ENCODE results near the gene PDLIM7.

Gene PDLIM7

DNA sequence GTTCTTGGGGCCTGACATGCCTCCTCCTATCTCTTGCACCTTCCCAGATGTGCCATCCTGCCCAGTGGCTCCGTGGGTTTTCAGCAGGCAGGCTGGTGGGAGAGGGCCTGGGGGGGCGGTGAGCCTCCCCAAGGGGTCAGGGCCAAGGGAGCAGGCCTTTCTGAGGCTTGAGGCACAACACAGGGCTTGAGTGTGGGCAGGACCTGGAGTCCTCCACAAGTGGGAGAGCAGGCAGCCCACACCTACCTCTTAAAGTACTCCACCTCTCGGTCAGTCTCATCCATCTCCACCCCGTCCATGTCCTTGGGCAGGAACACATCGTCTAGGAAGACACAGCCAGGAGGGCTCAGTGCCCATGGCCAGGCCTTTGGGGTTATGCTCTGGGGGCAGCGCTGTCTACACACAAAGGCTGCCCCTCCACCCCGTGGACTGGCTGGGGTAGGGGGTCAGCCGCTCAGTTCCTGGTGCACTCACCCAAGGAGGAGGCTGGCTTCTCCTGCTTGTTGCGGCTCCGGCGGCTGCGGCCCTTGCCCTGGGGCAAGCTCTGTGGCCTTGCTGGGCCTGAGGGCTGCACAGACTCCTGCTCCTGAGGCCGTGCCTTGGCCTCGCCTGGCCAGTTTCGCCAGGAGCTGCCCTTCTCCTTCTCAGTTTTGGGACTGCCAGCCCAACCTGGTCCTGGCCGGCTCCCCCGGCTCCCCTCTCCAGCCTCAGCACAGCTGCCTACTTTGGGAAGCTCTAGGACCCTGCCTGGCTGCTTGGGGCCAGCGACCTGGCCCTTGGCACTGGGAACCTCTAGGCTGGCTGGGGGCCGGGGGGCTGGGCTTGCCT lies 26.5 kb upstream of the PDLIM7 start:
- DNase-seq = no peak

DNA sequence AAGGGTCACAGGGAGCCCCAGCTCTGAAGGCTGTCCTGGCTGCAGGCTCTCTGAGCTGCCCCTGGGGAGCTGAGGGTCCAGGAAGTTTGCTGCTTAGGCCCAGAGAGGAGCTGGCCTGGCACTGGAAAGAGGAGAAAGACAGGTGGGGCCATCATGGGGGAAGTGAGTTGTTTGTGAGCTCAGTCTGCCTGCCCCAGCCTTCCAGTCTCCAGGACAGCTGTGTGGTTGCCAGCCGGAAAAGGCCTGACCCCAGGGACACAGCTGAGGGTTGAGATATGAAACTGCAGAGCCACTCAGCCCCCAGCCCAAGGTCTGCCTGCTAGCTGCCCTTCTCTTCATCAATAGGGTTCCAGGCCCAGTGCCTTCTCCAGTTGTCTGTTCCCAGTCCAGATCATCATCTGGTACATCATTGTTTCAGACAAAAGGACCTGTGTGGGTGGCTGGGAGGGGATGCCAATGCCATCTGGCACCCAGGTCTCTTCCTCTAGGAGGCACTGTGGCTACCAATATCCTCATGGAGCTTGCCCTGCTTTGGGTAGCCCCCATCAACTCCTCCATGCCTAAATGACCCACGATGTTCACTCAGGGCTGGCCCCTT lies 23.6 kb upstream of the PDLIM7 start:
- no peak for DNase-seq

DNA sequence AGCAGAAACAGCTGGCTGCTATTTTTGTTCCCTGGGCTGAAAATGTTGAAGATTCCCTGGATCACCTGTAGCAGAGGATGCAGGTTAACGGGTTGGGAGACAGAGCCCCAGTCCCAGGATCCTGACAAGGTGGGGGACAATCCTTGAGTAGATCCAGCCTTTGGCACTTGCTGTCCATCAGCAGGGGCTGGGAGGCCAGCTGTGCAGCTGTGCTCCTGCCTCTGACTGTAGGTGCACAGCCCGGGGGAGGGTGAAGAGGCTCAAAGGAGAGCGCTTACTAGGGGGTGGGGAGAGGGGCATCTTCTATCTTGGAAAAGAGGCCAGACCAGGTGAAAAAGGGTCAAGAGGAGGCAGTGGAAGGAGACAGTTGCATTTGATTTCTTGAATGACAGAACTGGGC lies 22.9 kb upstream of the PDLIM7 start:
- no peak for DNase-seq

DNA sequence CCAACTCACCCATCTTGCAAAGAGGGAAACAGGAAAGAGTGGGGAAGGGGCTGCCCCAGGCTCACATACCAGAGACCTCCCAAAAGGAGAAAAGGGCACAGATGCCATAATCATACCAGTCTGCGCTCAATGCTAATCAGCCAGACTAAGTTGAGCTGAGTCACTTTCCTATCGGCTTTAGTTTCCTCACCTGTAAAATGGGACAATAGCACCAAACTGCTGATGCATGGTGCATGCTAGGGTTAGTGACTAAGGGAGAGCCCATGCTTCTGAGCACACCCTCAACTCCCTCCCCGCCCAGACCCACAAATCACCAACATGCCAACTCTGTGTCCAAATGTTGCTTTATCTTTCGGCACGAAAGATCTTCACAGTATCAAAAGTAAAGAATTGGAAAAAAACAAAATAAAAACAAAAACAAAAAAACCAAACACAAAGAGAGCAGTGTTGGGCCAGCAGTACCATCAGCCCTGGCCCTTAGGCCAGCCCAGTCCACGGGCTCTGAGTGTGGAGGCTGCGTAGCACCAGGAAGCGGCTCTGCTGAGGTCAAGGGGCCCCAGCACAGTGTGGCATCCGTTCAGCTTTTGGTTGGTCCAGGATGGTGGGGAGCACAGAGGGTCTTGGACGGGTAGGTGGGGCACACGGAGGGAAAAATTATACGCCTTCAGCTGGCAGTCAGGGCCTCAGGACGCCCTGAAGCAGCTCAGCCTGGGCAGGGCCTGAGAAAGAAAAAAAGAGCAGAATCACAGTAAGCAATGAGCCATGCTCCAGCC lies 22.2 kb upstream of the PDLIM7 start:
- DNase-seq = no peak

DNA sequence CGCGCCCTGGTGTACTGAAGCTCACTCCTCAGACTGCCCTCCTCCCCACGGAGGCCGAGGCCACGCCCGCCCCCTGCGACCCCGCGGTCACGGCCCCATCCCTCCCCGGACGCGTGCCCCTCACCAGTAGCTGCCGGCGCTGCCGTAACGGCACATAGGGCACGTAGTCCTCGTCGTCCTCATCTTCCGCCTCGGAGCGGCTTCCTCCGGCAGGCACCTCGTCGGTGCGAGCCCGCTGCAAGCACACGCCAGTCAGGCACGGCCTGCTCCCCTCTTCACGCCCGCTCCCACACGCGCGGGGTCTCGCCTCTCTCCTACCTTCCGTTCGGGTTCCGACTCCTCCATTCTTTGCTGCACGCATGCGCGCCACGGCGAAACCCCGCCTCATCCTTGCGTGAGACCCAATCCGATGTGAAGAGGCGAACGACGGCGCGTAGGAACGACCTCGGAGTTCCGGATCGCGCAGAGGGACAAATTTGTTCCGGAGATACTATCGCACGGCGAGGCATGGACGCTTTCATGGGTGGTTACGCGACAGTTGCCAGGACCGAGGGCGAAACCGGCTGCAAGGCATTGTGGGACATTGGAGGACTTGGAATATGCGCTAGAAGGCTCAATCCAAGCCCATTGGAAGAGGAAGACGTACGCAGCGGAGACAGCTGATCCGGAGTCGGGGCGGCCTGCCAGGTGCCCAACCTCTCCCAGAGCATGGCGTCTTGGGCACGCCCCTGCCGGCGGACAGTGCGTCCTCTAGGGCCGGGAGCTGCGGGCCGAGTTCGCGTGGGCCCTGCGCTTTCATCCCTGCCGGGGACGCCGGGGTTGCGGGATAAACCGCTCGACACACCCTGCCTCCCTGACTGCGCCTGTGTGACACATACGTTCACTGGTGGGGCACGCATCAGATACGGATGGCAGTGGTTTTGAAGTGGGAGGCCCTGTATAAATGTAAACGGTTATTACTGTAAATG lies 19.5 kb upstream of the PDLIM7 start, which contains the start of gene DDX41:
TSS of gene DDX41 (minus strand) at position 361 of the 968 bp plus-strand sequence. CDS start at position 345, 16 bp downstream.
- DNase-seq = peak; percentile 99

DNA sequence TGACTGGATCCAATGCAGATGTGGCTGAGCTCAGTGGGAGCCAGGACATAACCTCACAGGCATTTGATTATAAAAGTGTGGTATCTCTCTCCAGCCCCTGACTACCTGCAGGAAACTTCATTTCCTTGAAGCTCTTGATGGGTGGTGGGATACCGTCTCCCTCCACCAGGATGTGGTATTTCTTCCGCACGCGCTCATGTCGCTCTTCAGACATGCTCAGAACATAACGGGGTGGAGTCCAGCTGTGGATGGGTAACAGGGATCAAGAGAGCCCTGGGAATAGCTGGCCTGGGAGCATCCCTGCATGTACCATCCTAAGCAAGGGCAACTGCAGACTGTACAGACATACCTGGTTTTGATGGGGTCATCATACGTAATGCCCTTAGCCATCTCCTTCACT lies 18.2 kb upstream of the PDLIM7 start:
- DNase-seq = no peak

DNA sequence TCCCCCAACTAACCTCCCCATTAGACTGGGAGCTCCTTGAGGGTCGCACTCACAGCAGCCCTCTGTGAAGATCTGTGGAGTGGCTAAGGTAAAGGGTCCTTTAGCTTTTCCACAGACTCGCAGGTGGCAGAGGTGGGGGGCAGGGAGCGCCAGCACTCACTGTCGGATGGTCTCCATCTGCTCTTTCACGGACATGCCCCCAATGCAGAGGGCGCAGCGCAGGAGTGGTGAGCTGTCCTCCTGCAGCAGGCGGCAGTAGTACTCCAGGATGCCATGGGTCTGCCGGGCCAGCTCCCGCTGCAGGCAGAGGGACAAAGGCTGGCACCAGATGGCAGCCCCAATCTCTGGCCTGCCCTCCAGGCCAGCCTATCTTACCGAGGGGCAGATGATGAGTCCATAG lies 17.1 kb upstream of the PDLIM7 start:
- DNase-seq = no peak

DNA sequence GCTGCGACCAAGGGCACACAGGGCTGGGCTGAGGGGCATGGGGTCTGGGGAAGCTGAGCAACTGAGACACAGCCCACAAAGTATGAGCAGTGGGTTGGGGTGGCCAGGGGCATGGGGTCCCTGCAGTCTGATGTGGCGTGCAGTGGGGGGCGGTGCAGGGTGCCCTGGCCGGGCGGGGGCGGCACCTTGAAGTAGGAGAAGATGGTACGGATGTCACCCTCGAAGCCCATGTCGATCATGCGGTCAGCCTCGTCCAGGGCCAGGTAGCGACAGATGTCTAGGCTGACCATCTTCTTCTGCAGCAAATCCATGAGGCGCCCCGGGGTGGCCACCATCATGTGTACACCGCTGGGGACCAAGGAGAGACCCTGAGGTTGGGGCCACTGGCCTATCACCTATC lies 16.1 kb upstream of the PDLIM7 start:
- no peak for DNase-seq

DNA sequence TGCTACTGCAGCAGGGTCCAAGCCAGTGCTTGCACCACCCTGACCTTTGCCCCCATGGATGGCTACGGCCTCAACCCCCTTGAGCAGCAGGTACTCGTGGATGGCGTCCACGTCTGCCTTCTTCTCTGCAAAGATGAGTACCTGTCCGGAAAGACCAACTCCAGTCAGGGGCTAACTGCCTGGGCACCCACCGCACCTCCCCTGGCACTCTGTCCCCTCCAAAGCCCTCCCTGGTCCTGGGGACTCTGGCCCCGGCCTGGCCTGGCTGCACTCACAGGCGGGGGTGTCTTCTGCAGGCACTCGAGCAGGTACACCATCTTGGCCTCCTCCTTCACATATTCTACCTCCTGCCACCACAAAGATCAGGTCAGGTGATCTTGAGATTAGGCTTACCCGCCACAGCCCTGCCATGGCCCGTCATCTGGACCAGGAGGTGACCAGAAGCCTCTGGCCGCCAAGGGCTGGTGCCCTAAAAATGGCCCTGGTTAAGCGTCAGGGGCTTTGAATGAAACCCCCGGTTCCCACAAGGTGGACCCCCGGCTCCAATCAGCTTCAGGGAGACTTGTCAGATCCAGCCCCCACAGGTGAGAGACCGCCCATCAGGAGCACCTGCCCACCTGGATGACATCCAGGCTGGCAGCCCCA lies 15.5 kb upstream of the PDLIM7 start:
- DNase-seq = no peak

DNA sequence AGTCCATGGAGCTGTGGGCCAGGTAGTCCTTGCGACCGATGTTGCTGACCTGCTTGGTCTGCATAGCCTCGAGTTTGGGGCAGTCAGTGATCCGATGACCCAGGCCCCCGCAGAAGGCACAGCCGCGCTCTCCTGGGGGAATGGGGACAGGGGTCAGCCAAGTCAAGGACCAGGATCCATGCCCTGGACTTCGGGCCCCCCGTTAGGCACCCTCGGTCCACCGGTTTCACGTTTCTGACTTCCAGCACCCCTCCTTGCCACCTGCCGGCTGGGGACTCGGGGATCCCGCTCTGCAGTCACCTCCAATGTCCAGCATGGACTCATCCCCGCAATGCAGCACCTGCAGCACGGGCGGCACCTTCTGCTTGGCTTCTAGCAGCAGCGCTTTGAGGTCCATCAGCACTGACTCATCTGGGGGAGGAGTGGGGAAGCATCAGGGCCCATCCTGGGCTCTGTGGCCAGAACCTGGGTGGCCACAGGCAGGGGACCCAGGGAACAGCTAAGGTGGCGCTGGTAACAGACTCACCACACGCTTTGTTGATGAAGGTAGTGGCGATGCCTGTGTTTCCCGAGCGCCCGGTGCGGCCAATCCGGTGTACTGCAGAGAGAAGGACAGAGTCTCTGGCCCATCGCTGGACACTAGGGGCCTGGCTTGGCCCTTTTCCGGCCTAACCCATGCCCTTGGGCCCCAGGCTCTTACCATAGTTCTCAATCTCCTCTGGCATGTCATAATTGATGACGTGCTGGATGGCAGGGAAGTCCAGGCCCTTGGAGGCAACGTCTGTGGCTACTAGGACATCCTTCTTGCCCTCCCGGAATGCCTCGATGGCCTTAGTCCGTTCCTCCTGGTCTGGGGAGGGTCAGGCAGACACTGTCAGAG lies 14.6 kb upstream of the PDLIM7 start:
- no peak for DNase-seq

DNA sequence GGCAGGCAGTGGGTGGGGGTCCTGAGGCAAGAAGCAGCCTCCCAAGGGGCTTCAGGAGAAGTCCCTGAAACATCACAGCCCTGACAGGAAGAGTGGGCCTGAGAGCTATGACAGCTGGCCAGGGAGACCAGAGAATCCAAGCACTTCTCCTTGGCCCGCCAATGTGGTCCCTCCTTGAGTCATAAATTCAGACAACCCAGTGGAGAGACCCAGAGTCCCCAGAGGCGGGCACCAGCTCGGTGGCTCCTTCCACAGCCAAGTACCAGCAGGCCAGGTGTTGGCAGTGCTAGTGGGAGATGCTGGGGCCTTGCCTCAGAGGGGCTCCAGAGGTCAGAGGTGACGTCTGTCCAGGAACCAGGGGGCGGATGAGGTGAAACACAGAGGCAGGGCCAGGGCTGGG lies 13.8 kb upstream of the PDLIM7 start:
- no peak for DNase-seq

DNA sequence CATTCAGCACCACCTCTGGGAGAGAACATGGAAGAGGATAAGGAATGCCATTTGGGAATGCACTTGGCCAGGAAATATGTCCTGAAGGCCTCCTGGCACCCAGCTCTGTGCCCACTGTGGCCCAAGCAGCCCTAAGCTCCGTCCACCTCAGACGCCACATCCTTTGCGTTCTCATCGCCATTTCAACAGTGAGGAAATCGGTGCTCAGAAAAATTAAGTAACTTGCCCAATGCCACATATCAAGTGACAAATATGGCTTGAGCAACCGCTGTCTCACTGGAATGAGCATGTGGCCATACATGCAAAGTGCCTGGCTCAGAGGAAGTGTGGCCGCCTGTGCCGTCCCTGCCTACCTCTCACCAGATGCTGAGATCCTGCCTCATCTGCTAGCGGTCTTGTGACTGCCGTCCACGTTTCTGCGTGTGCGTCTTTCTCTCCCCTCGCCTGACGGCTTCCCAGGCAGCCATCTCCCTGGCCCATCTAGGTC lies 13.2 kb upstream of the PDLIM7 start:
- no peak for DNase-seq

DNA sequence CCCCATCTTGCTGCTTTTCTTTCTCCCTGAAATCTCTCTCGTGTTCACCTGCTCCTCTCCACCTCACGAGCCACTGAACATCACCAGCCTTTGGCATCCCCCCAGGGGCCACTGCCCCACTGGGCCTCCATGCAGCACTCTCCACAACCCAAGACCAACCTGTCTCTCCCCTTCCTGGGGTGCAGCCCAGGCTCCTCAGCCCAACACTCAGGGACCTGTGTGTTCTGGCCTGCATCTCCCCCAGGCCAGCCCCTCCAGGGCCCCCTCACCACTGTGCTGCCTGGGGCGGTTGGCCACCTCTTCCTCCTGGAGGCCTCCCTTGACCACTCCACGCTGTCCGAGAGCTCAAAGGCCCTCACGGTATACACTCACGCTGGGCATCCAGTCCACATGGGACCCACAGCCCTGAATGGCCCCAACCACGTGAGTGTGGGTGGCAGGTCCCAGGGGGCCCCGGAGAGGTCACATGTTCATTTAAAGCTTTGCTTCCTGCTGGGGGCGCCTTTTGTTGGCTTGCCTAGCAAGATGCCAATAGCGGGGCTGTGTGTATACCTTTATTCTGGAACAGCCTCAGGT lies 12.7 kb upstream of the PDLIM7 start:
- DNase-seq = no peak

DNA sequence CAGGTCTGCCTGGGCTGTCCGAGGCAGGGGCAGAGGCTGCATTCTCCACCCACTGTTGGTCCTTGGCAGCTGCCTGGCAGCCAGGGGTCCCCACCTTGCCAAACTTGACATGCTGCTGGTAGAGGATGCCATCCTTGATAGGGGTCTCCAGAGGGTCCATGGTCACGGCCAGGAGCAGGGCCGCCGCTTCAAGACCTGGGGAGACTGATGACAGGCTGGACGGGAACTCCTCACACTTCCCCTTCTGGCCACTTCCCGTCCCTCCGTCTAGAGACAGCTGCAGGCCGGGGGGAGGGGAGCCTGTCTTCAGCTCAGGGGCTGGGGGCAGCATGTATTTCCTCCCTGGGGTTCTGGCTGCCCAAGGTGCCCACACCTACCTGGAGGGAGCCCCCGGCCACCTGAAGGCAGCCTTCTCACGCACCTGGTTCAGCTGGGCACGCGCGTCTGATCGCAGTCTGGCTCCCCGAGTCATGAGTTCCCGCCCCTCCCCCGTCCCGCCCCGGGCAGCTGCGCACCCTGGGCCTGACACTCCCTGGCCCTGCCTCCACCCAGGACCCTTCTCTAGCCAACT lies 12.1 kb upstream of the PDLIM7 start, which contains the start of gene DOK3:
TSS of gene DOK3 (minus strand) at position 446 of the 571 bp plus-strand sequence. CDS start at position 160, 286 bp downstream.
- DNase-seq = no peak

DNA sequence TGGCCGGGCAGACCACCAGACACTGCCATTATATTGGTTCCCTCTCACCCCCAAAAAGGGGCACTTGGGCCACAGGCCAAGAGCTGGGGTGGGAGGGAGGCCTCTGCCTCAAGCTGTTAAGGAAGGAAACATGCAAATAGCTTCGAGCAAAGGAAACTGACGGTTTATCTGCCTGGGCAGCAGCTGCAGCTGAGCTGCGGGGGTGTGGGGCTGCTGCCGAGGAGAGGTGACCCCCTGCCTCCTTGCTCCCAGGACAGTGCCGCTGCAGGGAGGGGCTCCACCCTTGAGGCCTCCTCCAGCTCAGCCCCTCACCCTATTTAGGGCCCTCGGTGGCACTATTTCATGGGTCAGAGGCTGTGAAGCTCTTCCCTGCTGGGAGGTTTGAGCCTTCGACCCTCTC lies 11.4 kb upstream of the PDLIM7 start:
- DNase-seq = no peak

DNA sequence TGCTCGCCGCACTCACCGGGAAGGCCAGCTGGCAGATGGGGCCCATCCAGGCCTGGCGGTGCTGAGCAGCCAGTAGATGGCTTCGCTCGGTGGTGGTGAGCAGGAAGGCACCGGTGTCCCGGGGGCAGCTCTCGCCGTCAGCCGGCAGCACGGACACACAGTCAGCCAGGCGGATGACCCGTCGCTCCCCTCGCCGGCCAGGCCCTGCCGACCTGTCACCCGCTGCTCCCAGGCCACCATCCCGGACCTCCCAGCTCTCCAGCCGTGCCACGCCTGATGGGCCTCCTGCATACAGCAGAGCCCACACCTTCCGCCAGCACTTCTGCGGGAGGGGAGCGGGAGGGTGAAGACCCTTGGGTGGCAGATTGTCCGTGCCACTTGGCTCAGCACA lies 10.8 kb upstream of the PDLIM7 start:
- no peak for DNase-seq

DNA sequence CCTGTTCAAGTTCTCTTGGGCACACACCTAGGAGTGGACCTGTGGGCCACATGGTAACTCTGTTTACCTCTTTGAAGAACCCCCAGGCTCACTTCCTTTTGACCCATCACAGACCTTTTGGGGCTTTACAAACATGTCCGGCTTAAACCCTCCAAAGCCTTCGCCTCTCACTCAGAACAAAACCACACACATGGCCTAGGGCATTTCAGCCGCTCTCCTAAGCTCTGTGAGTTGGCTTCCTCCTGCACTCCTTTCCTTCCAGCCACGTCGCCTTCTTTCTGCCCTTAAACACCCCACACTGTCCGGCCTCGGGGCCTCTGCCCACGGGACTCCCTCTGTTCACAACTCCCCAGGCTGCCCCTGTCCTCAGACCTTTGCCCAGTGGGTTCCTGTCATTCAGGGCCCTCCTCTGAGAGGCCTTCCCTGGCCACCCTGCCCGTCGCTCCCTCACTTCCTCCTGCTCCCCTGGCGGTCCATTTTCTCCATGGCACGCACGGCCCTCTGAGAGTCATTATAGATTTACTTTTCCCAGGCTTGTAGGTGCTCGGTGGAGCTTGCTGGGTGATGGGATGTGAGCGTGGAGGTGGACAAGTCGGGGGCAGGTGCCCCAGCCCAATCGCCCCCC lies 10.3 kb upstream of the PDLIM7 start:
- no peak for DNase-seq

DNA sequence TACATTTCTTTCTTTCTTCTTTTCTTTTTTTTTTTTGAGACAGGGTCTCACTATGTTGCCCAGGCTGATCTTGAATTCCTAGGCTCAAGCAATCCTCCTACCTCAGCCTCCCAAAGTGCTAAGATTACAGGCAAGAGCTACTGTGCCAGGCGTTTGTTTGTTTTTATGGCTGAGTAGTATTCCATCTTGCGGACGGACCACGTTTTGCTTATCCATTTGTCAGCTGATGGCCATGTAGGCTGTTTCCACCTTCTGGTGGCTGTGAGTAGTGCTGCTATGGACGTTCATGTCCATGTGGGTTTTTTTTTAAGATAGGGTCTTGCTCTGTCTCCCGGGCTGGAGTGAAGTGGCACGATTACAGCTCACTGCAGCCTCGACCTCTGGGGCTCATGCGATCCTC lies 9.8 kb upstream of the PDLIM7 start:
- DNase-seq = no peak

DNA sequence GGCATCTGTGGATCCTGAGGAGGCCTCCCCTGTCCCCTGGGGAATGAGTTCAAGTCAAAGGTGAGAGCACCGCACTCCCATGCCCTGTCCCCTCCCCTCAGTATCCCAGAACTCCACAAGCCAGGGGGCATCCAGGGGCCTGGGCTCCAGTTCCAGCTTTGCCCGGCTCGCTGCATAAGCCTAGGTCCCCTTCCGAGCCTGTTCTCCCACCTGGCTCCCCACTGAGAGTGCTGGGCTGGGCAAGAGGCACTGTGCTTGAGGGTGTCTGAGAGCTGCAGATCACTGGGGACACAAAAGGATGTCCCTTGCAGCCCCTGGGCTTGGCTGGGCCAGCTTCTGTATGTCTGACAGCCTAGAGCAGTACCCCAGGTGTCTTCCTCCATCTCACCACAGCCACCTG lies 7.7 kb upstream of the PDLIM7 start:
- no peak for DNase-seq

Data from left hindlimb (tissue), 1 donor.